Peyer's patch (tissue), 4 donors: ENCODE data around the gene PCDHGA10.

Source experiments
- CTCF ChIP-seq, 6 experiments: fragments of 450-650 bp in 4 of 6; fragments of 200-600 bp in 2 of 6; sonication (generic) in 1 of 6; IDR thresholded peaks; one replicate each; pipeline ENCODE4 v1.5.1; 2017 to 2019; ENCODE audit warnings: antibody characterized with exemption in 6 of 6, mild to moderate bottlenecking in 3 of 6, moderate library complexity in 1 of 6
- POLR2A ChIP-seq, 2 donors: fragments of 450-650 bp; IDR thresholded peaks; one replicate each; pipeline ENCODE4 v1.5.1; 2017; ENCODE audit warnings: antibody characterized with exemption in 2 of 2, mild to moderate bottlenecking in 2 of 2, moderate library complexity in 2 of 2

GRCh38 chr5:141465351-141465750 is 52.6 kb downstream of the PCDHGA10 start:
- TF ChIP-seq CTCF (IDR thresholded peaks at IDR 0.05), result no peak
- no peak for TF ChIP-seq POLR2A (IDR thresholded peaks at IDR 0.05)
